B cell (primary cell): ENCODE measurements around the gene MAP3K5. TPM values are rescaled to one million over a fixed set of nuclear protein-coding genes. Genes with fewer than 3 reads are reported as not detected.

Experiments
- ATAC-seq: fragments of 200-7000 bp; cut with Tn5 transposase; one replicate; pipeline ENCODE4 v1.10.0; 2021; ENCODE audit warnings: low read depth, mild to moderate bottlenecking, moderate number of reproducible peaks, moderate library complexity
- CTCF ChIA-PET: fragments of 350-600 bp; sonication (Branson Sonifier 250); formaldehyde crosslinking; loops from one replicate; lab custom pipeline; 2021; ENCODE audit warnings: antibody characterized with exemption, inconsistent platforms; lab: Charles Lee
- POLR2A ChIA-PET: fragments of 350-600 bp; sonication (Branson Sonifier 250); formaldehyde crosslinking; loops from one replicate; lab custom pipeline; 2021; ENCODE audit warnings: antibody characterized with exemption; lab: Charles Lee
- DNase-seq: peaks from one replicate; pipeline ENCODE4 v3.0.0; 2013
- H2AFZ ChIP-seq: 2 replicates; pipeline ENCODE4 v1.6.1; 2012; ENCODE audit warnings: mild to moderate bottlenecking, low read depth, low read length; ENCODE audit not compliant: insufficient read depth, poor library complexity, severe bottlenecking
- H3K27ac ChIP-seq, 2 donors: 1 replicate in 1 of 2; 2 replicates in 1 of 2; pipeline ENCODE4 v1.5.1; 2012 to 2013; ENCODE audit warnings: low read length in 2 of 2, mild to moderate bottlenecking in 2 of 2, moderate library complexity in 1 of 2
- H3K27me3 ChIP-seq, 4 experiments: fragments of 200-600 bp in 1 of 4; sonication (generic) in 1 of 4; replicated peaks in 1 of 4; 1 replicate in 2 of 4; 2 replicates in 2 of 4; pipeline versions ENCODE4 v1.6.1 to v1.7.0; 2013 to 2016; ENCODE audit warnings: low read length in 3 of 4, mild to moderate bottlenecking in 2 of 4, mixed read lengths in 1 of 4, moderate library complexity in 1 of 4; ENCODE audit not compliant: insufficient read depth in 4 of 4, control insufficient read depth in 3 of 4; ENCODE audit errors: control extremely low read depth in 1 of 4
- H3K36me3 ChIP-seq, 2 experiments: replicated peaks in 1 of 2; 1 replicate in 1 of 2; 2 replicates in 1 of 2; pipeline versions ENCODE4 v1.6.1 to v1.7.1; 2013; ENCODE audit warnings: low read length in 1 of 2; ENCODE audit not compliant: insufficient read depth in 2 of 2, control insufficient read depth in 1 of 2; ENCODE audit errors: control extremely low read depth in 1 of 2, extremely low read depth in 1 of 2
- H3K4me1 ChIP-seq, 2 donors: fragments of 200-600 bp in 1 of 2; sonication (generic) in 1 of 2; 1 replicate in 1 of 2; 2 replicates in 1 of 2; pipeline versions ENCODE4 v1.5.1 to v1.6.1; 2013 to 2017; ENCODE audit warnings: low read length in 2 of 2; ENCODE audit not compliant: control insufficient read depth in 2 of 2, insufficient read depth in 2 of 2
- H3K4me2 ChIP-seq: replicated peaks from 2 replicates; pipeline ENCODE3; 2012; ENCODE audit warnings: mild to moderate bottlenecking, low read depth, low read length; ENCODE audit not compliant: poor library complexity, severe bottlenecking
- H3K4me3 ChIP-seq, 5 experiments: fragments of 200-600 bp in 1 of 5; sonication (generic) in 1 of 5; 1 replicate in 3 of 5; 2 replicates in 2 of 5; pipeline versions ENCODE4 v1.5.1 to v1.7.0; 2011 to 2016; ENCODE audit warnings: low read length in 4 of 5, mild to moderate bottlenecking in 4 of 5, low read depth in 2 of 5, control low read depth in 1 of 5, moderate library complexity in 1 of 5; ENCODE audit not compliant: insufficient read depth in 1 of 5; ENCODE audit errors: control extremely low read depth in 1 of 5, extremely low read depth in 1 of 5
- H3K79me2 ChIP-seq: fragments of 200-600 bp; sonication (generic); one replicate; pipeline ENCODE4 v1.6.0; 2016; ENCODE audit warnings: low read length; ENCODE audit not compliant: control insufficient read depth, insufficient read depth
- H3K9ac ChIP-seq: fragments of 200-600 bp; sonication (generic); 2 replicates; pipeline ENCODE4 v1.6.1; 2017; ENCODE audit warnings: mild to moderate bottlenecking, low read length, moderate library complexity
- H3K9me3 ChIP-seq, 3 donors: one replicate each; pipeline versions ENCODE4 v1.6.1 to v1.7.1; 2013; ENCODE audit warnings: low read length in 2 of 3; ENCODE audit not compliant: control insufficient read depth in 2 of 3, insufficient read depth in 1 of 3; ENCODE audit errors: control extremely low read depth in 1 of 3
- H4K20me1 ChIP-seq: 2 replicates; pipeline ENCODE4 v1.6.0; 2012; ENCODE audit warnings: mild to moderate bottlenecking, low read length; ENCODE audit not compliant: insufficient read depth, control insufficient read depth, poor library complexity, severe bottlenecking
- H3K27ac Mint-ChIP-seq: one replicate; pipeline ENCODE4 v1.8.0; 2021; ENCODE audit warnings: mixed read lengths
- H3K27me3 Mint-ChIP-seq: one replicate; pipeline ENCODE4 v1.8.0; 2021; ENCODE audit warnings: mixed read lengths
- H3K4me1 Mint-ChIP-seq: one replicate; pipeline ENCODE4 v1.8.0; 2021; ENCODE audit warnings: mixed read lengths
- H3K4me3 Mint-ChIP-seq: one replicate; pipeline ENCODE4 v1.8.0; 2021; ENCODE audit warnings: mixed read lengths
- H3K9me3 Mint-ChIP-seq: one replicate; pipeline ENCODE4 v1.8.0; 2022; ENCODE audit warnings: mixed read lengths; ENCODE audit not compliant: insufficient read depth
- EZH2 ChIP-seq: IDR thresholded peaks from 2 replicates; pipeline ENCODE4 v1.6.1; 2012; ENCODE audit warnings: borderline replicate concordance, low read depth, mild to moderate bottlenecking, moderate library complexity, low read length; ENCODE audit not compliant: insufficient read depth, poor library complexity, severe bottlenecking
- WGBS: methylation state at CpG from one replicate; pipeline ENCODE4 v1.1.5; 2013; ENCODE audit warnings: missing lambda C conversion rate; ENCODE audit not compliant: insufficient coverage; 5-methylcytosine and 5-hydroxymethylcytosine counted together
- intact Hi-C: fragments of 100-400 bp; cut with micrococcal nuclease; formaldehyde crosslinking; loops from one replicate; pipeline ENCODE4 v1.10.0; 2022
- polyA plus RNA-seq: library from polyadenylated mRNA; depleted of rRNA; stranded (reverse); fragments of >200 nt; gene quantifications from 2 replicates; pipeline ENCODE4 v1.2.3, GENCODE V29; 2012
- total RNA-seq, 2 donors: library from RNA; stranded (reverse); fragments of 120-200 nt in 1 of 2; gene quantifications; 1 replicate in 1 of 2; 2 replicates in 1 of 2; pipeline versions ENCODE4 v1.2.3 to v1.2.4, GENCODE V29; 2013 to 2022
- TF ChIP-seq, protein P1 (sequence below): fragments of 200-600 bp; IDR thresholded peaks from one replicate; pipeline ENCODE4 v1.8.0; 2022; ENCODE audit warnings: antibody characterized with exemption, mild to moderate bottlenecking

Gene MAP3K5
- total and polyA plus RNA-seq, 2 donors (not counting 1 experiment from before 2014, with no cell fraction given) = 5.7 to 34.1 TPM

- ATAC-seq = no peak
- H2AFZ ChIP-seq = no peak overlapping the region
- ChIA-PET CTCF (interaction anchor here (1.5 kb wide), 1 partner anchor 34 kb away, joined by 5 read pairs; the partner anchor contains the start of gene MAP3K5), POLR2A (no interaction called here)
- Mint-ChIP-seq H3K9me3 (peaks cover under 1% of the 10 kb centered on the region), H3K4me3 (no peak overlapping the region), H3K27ac (no peak overlapping the region), H3K27me3 (no peaks in the 10 kb centered on the region), H3K4me1 (peaks cover 31% of the 10 kb centered on the region)
- no peak overlapping the region for H3K4me3 ChIP-seq
- peaks cover 1 to 11% (median 10%) of the 10 kb centered on the region in 3 donors for H3K9me3 ChIP-seq
- 100% methylated on average over 3 of the region's 6 CpGs for WGBS
- no peak overlapping the region for H3K4me2 ChIP-seq
- no peaks in the 10 kb centered on the region for H4K20me1 ChIP-seq
- no peak overlapping the region for H3K27ac ChIP-seq
- H3K4me1 ChIP-seq = peaks cover 17 to 22% of the 10 kb centered on the region in 2 donors
- DNase-seq = no peak
- TF ChIP-seq, protein P1, sequence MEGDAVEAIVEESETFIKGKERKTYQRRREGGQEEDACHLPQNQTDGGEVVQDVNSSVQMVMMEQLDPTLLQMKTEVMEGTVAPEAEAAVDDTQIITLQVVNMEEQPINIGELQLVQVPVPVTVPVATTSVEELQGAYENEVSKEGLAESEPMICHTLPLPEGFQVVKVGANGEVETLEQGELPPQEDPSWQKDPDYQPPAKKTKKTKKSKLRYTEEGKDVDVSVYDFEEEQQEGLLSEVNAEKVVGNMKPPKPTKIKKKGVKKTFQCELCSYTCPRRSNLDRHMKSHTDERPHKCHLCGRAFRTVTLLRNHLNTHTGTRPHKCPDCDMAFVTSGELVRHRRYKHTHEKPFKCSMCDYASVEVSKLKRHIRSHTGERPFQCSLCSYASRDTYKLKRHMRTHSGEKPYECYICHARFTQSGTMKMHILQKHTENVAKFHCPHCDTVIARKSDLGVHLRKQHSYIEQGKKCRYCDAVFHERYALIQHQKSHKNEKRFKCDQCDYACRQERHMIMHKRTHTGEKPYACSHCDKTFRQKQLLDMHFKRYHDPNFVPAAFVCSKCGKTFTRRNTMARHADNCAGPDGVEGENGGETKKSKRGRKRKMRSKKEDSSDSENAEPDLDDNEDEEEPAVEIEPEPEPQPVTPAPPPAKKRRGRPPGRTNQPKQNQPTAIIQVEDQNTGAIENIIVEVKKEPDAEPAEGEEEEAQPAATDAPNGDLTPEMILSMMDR = no peak
- no peak for TF ChIP-seq EZH2
- H3K79me2 ChIP-seq = peaks cover 3% of the 10 kb centered on the region
- intact Hi-C loops = loop anchor here (10.0 kb wide), 2 partner anchors 99 to 279 kb away; partner anchors contain the start of gene SLC35D3
- no peak overlapping the region for H3K9ac ChIP-seq
- H3K36me3 ChIP-seq = peaks cover 0 to 9% of the 10 kb centered on the region in 2 experiments
- no peaks in the 10 kb centered on the region for H3K27me3 ChIP-seq
Measured at GRCh38 chr6:136826216-136826615, 33.9 kb upstream of the MAP3K5 start.

- ATAC-seq (no peak), DNase-seq (no peak)
- Mint-ChIP-seq H3K27me3 (peaks cover 3% of the 10 kb centered on the region), H3K27ac (peak overlapping the region; percentile 91), H3K4me1 (peaks cover 20% of the 10 kb centered on the region), H3K4me3 (peak overlapping the region; percentile 90), H3K9me3 (no peaks in the 10 kb centered on the region)
- ChIA-PET CTCF (interaction anchor here (0.5 to 3.2 kb wide), 8 partner anchors 22 to 533 kb away, joined by 3 to 22 read pairs (median 4); partner anchors contain the start of genes BCLAF1 and MAP3K5), POLR2A (interaction anchor here (0.6 to 1.6 kb wide), 3 partner anchors 31 to 278 kb away, joined by 3 to 7 read pairs (median 4); partner anchors contain the start of gene MAP3K5)
- Histone ChIP-seq H3K4me1 (peaks cover 12 to 13% of the 10 kb centered on the region in 2 donors), H3K4me2 (peak overlapping the region; percentile 82), H4K20me1 (no peaks in the 10 kb centered on the region), H3K27me3 (peaks cover 0 to 3% (median 0%) of the 10 kb centered on the region in 4 experiments), H3K9ac (peak overlapping the region; percentile 88), H3K4me3 (peak overlapping the region; percentile 45 to 77 (median 61)), H3K9me3 (peaks cover 0 to 6% (median 0%) of the 10 kb centered on the region in 3 donors), H3K79me2 (peaks cover 3% of the 10 kb centered on the region), H3K36me3 (no peaks in the 10 kb centered on the region), H2AFZ (peak overlapping the region; percentile 99), H3K27ac (peak overlapping the region; percentile 65 to 95)
- 67% methylated on average over 31 of the region's 31 CpGs for WGBS
- intact Hi-C loops = loop anchor here (2.0 to 10.0 kb wide), 4 partner anchors 102 to 534 kb away; partner anchors contain the start of genes BCLAF1, IFNGR1 and SLC35D3
- TF ChIP-seq EZH2 = no peak
- TF ChIP-seq, protein P1 = peak; percentile 40
Measured at GRCh38 chr6:136823128-136823660, 30.9 kb upstream of the MAP3K5 start.
